ENCODE results near the gene SNORC. TPM values are rescaled to one million over a fixed set of nuclear protein-coding genes. Genes with fewer than 3 reads are reported as not detected.

The SNORC gene
- total and polyA plus RNA-seq, 2 donors from 2014 or later, result 2.7 to 3.3 TPM

DNA sequence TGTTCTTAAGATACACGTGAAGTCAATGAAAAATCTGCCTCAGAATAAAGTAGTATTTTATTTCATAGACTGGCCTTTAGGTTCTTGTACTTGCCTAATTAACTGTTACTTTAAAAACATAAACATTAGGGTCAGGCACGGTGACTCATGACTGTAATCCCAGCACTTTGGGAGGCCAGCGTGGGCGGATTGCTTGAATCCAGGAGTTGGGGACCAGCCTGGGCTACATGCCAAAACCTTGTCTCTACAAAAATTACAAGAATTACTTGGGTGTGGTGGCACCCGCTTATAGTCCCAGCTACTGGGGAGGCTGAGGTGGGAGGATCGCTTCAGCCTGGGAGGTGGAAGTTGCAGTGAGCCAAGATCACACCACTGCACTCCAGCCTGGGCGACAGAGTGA, 16.0 kb upstream of the SNORC start:
- H3K4me1 ChIP-seq (ENCODE audit: control insufficient read depth in 2 of 3, insufficient read depth in 2 of 3, low read depth in 1 of 3, low read length in 3 of 3), result peaks cover 0 to 2% (median 0%) of the 10 kb centered on the region in 3 donors
- intact Hi-C loops (cut with DNase I), result loop anchor here (10.0 kb wide), 1 partner anchor 401 kb away; the partner anchor contains the start of gene ATG16L1
- peaks cover 7 to 40% (median 22%) of the 10 kb centered on the region in 3 donors for H3K36me3 ChIP-seq (ENCODE audit: control insufficient read depth in 2 of 3, insufficient read depth in 3 of 3, low read length in 3 of 3)
- FAIRE-seq, result no peak
- TF ChIP-seq, protein P1, sequence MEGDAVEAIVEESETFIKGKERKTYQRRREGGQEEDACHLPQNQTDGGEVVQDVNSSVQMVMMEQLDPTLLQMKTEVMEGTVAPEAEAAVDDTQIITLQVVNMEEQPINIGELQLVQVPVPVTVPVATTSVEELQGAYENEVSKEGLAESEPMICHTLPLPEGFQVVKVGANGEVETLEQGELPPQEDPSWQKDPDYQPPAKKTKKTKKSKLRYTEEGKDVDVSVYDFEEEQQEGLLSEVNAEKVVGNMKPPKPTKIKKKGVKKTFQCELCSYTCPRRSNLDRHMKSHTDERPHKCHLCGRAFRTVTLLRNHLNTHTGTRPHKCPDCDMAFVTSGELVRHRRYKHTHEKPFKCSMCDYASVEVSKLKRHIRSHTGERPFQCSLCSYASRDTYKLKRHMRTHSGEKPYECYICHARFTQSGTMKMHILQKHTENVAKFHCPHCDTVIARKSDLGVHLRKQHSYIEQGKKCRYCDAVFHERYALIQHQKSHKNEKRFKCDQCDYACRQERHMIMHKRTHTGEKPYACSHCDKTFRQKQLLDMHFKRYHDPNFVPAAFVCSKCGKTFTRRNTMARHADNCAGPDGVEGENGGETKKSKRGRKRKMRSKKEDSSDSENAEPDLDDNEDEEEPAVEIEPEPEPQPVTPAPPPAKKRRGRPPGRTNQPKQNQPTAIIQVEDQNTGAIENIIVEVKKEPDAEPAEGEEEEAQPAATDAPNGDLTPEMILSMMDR (IDR thresholded peaks at IDR 0.05; ENCODE audit: borderline replicate concordance, extremely low read depth, insufficient read depth), result no peak
- H3K9ac ChIP-seq (ENCODE audit: low read length in 3 of 3), result no peak overlapping the region
- H3K27me3 ChIP-seq (ENCODE audit: control insufficient read depth, insufficient read depth, low read length), result no peaks in the 10 kb centered on the region
- peak in 1 of 5 donors; percentile 69 for DNase-seq
- no peaks in the 10 kb centered on the region for H3K9me3 ChIP-seq (ENCODE audit: control insufficient read depth in 2 of 3, insufficient read depth in 1 of 3, low read length in 3 of 3)
- no peak overlapping the region for H3K4me3 ChIP-seq (ENCODE audit: low read length in 3 of 3)
- H3K27ac ChIP-seq (ENCODE audit: low read depth in 2 of 2, low read length in 2 of 2), result no peak overlapping the region

DNA sequence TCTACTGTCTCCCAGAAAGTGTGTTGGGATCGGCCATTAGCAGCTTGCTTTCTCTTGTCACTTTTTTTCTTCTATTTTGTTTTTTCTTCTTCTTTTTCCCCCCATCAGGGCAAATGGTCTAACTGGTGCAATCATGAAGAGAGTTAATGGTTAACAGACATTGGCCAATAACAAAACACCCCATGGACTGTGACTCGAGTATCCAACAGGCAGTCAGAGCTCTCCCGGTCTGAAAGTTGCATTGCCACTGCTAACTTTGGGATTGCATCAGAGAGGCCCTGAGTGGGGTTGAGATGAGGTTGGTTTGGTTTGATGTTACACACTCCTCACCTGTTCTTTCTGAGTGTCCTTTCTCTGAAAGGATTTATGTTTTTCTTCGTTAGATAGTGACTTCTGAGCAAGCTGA, 12.9 kb upstream of the SNORC start:
- Histone ChIP-seq H3K9ac (ENCODE audit: low read length in 3 of 3) (no peak overlapping the region), H3K27me3 (ENCODE audit: control insufficient read depth, insufficient read depth, low read length) (no peaks in the 10 kb centered on the region), H3K4me3 (ENCODE audit: low read length in 3 of 3) (no peak overlapping the region), H3K9me3 (ENCODE audit: control insufficient read depth in 2 of 3, insufficient read depth in 1 of 3, low read length in 3 of 3) (no peaks in the 10 kb centered on the region), H3K36me3 (ENCODE audit: control insufficient read depth in 2 of 3, insufficient read depth in 3 of 3, low read length in 3 of 3) (peaks cover 3 to 20% (median 3%) of the 10 kb centered on the region in 3 donors), H3K27ac (ENCODE audit: low read depth in 2 of 2, low read length in 2 of 2) (peak overlapping the region; percentile 16 to 32), H3K4me1 (ENCODE audit: control insufficient read depth in 2 of 3, insufficient read depth in 2 of 3, low read depth in 1 of 3, low read length in 3 of 3) (peaks cover 0 to 7% (median 5%) of the 10 kb centered on the region in 3 donors)
- DNase-seq, result peak in 2 of 5 donors; percentile 48 to 66
- intact Hi-C loops (cut with DNase I), result loop anchor here (10.0 kb wide), 1 partner anchor 398 kb away; the partner anchor contains the start of gene ATG16L1
- TF ChIP-seq, protein P1 (IDR thresholded peaks at IDR 0.05; ENCODE audit: borderline replicate concordance, extremely low read depth, insufficient read depth), result no peak
- FAIRE-seq, result peak; percentile 11

DNA sequence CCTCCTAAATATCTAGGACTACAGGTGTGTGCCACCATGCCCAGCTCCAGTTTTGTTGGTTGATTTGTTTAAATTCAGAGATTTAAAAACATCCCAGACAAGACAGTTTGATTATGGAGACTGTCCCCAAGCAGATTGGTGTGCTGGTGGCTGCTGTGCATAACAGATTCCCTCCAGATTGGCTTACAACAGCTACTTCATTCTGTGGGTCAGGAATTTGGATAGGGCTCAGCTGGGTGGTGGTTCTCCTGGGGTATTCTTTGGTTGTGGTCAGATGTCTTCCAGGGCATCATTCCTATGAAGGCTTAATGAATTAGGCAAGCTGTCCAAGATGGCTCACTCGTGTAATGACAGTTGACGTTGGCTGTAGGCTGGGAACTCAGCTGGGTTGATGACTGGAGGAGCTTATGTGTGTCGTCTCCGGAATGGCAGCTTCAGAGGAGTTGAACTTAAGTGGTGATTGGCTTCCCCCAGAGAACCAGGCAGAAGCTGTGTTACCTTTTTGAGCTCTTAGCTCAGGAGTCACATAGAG, 10.6 kb upstream of the SNORC start:
- Histone ChIP-seq H3K27me3 (ENCODE audit: control insufficient read depth, insufficient read depth, low read length) (no peaks in the 10 kb centered on the region), H3K27ac (ENCODE audit: low read depth in 2 of 2, low read length in 2 of 2) (peak overlapping the region in 1 of 2 donors; percentile 3), H3K9me3 (ENCODE audit: control insufficient read depth in 2 of 3, insufficient read depth in 1 of 3, low read length in 3 of 3) (no peaks in the 10 kb centered on the region), H3K4me1 (ENCODE audit: control insufficient read depth in 2 of 3, insufficient read depth in 2 of 3, low read depth in 1 of 3, low read length in 3 of 3) (peaks cover 0 to 7% (median 5%) of the 10 kb centered on the region in 3 donors), H3K36me3 (ENCODE audit: control insufficient read depth in 2 of 3, insufficient read depth in 3 of 3, low read length in 3 of 3) (peaks cover 3 to 14% (median 3%) of the 10 kb centered on the region in 3 donors), H3K9ac (ENCODE audit: low read length in 3 of 3) (no peak overlapping the region), H3K4me3 (ENCODE audit: low read length in 3 of 3) (no peak overlapping the region)
- intact Hi-C loops (cut with DNase I), result loop anchor here (10.0 kb wide), 1 partner anchor 395 kb away; the partner anchor contains the start of gene ATG16L1
- DNase-seq (no peak), FAIRE-seq (no peak)
- TF ChIP-seq, protein P1 (IDR thresholded peaks at IDR 0.05; ENCODE audit: borderline replicate concordance, extremely low read depth, insufficient read depth), result no peak
